Activated CD8-positive, alpha-beta T cell treated with anti-CD3 and anti-CD28 coated beads for 36 hours (primary cell): ENCODE measurements around the gene EFCAB9. TPM values are rescaled to one million over a fixed set of nuclear protein-coding genes. Genes with fewer than 3 reads are reported as not detected.

Source experiments
- ATAC-seq: fragments of 200-7000 bp; cut with Tn5 transposase; one replicate; pipeline ENCODE4 v1.10.0; 2021; ENCODE audit warnings: mild to moderate bottlenecking, moderate library complexity
- CTCF ChIA-PET: fragments of 350-600 bp; sonication (Branson Sonifier 250); formaldehyde crosslinking; loops from one replicate; lab custom pipeline; 2021; ENCODE audit warnings: antibody characterized with exemption; lab: Charles Lee
- POLR2A ChIA-PET: fragments of 350-600 bp; sonication (Branson Sonifier 250); formaldehyde crosslinking; loops from one replicate; lab custom pipeline; 2021; ENCODE audit warnings: antibody characterized with exemption; lab: Charles Lee
- DNase-seq: peaks from one replicate; pipeline ENCODE4 v3.0.0-alpha.2; 2020
- H3K27ac Mint-ChIP-seq: one replicate; pipeline ENCODE4 v1.8.0; 2021; ENCODE audit warnings: mild to moderate bottlenecking, mixed read lengths
- H3K27me3 Mint-ChIP-seq: one replicate; pipeline ENCODE4 v1.8.0; 2021; ENCODE audit warnings: mixed read lengths
- H3K36me3 Mint-ChIP-seq: one replicate; pipeline ENCODE4 v1.8.0; 2021; ENCODE audit warnings: low read depth, mixed read lengths
- H3K4me1 Mint-ChIP-seq: one replicate; pipeline ENCODE4 v1.8.0; 2021; ENCODE audit warnings: low read depth, mixed read lengths
- H3K4me3 Mint-ChIP-seq: one replicate; pipeline ENCODE4 v1.8.0; 2021; ENCODE audit warnings: mild to moderate bottlenecking, moderate library complexity, mixed read lengths
- H3K9me3 Mint-ChIP-seq: one replicate; pipeline ENCODE4 v1.8.0; 2021; ENCODE audit warnings: mixed read lengths
- CTCF ChIP-seq: fragments of 200-600 bp; IDR thresholded peaks from one replicate; pipeline ENCODE4 v1.8.0; 2022; ENCODE audit warnings: antibody characterized with exemption, mild to moderate bottlenecking
- intact Hi-C: fragments of 100-400 bp; cut with micrococcal nuclease; formaldehyde crosslinking; loops from one replicate; pipeline ENCODE4 v1.10.0; 2022
- total RNA-seq, 2 experiments: library from RNA; stranded (reverse); gene quantifications; one replicate each; pipeline ENCODE4 v1.2.3, GENCODE V29; 2021

Gene EFCAB9
- total RNA-seq, 2 experiments from 2014 or later: not detected

DNA sequence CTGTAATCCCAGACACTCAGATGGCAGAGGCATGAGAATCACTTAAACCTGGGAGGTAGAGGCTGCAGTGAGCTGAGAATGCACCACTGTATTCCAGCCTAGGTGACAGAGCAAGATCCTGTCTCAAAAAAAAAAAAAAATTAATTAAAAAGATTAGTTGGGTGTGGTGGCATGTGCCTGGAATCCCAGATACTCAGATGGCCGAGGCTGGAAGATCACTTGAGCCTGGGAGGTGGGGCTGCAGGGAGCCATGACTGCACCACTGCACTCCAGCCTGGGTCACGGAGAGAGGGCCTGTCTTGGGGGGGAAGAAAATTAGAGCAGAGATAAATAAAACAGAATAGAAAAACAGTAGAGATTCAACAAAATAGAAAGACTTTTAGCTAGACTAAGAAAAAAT, 54.7 kb downstream of the EFCAB9 start:
- Mint-ChIP-seq H3K27ac (no peak overlapping the region), H3K27me3 (no peaks in the 10 kb centered on the region), H3K4me3 (no peak overlapping the region), H3K4me1 (peaks cover 8% of the 10 kb centered on the region), H3K36me3 (peaks cover 26% of the 10 kb centered on the region), H3K9me3 (peaks cover 25% of the 10 kb centered on the region)
- ChIA-PET POLR2A (no interaction called here), CTCF (no interaction called here)
- DNase-seq (no peak), ATAC-seq (no peak)
- no peak for TF ChIP-seq CTCF
- intact Hi-C loops: no loop called here

DNA sequence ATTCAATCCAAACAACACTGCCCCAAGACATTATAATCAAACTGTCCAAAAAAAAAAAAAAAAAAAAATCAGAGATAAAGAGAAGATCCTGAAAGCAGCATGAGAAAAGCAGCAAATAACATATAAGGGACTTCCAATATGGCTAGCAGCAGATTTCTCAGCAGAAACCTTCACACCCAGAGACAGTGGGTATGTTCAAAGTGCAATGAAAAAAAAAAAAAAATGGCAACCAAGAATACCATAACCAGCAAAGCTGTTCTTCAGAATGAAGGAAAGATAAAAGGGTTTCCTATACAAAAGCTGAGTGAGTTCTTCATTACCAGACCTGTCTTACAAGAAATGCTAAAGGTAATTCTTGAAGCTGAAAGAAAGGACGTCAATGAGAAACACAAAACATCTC, 57.4 kb downstream of the EFCAB9 start:
- CTCF ChIA-PET: no interaction called here
- intact Hi-C loops: no loop called here
- no peak for TF ChIP-seq CTCF

DNA sequence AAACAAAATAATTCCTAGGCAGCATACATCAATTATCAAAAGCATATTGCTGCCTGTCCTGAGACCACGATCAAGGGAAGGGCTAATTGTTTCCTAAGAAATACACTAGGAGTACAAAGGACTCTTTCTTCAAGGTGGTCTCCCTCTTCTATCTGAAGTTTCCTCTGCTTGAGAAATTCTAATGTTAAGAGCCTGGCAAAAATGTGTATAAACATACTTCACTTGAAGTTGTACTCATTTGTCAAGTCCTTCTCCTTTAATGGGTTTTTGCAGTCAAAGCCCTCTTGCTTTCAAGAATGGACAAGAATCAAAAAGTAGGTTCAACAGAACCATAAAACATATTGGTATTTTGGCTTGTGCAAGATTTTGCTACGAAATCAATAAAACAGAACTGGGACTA, 58.5 kb downstream of the EFCAB9 start:
- intact Hi-C loops: no loop called here
- DNase-seq (no peak), ATAC-seq (no peak)
- Mint-ChIP-seq H3K9me3 (peaks cover 27% of the 10 kb centered on the region), H3K4me1 (no peaks in the 10 kb centered on the region), H3K27ac (no peak overlapping the region), H3K36me3 (peaks cover 51% of the 10 kb centered on the region), H3K4me3 (no peak overlapping the region), H3K27me3 (no peaks in the 10 kb centered on the region)
- CTCF ChIA-PET: interaction anchor here (1.0 kb wide), 1 partner anchor 7 kb away, joined by 3 read pairs; no protein-coding TSS in a partner anchor
- POLR2A ChIA-PET: interaction anchor here (0.9 kb wide), 1 partner anchor 15 kb away, joined by 4 read pairs; no protein-coding TSS in a partner anchor
- no peak for TF ChIP-seq CTCF

More for the DNA sequence above, 57.4 kb downstream of the EFCAB9 start:
- no peak for DNase-seq
- H3K4me3 Mint-ChIP-seq: no peak overlapping the region
- peaks cover 3% of the 10 kb centered on the region for H3K4me1 Mint-ChIP-seq
- no peaks in the 10 kb centered on the region for H3K27me3 Mint-ChIP-seq
- POLR2A ChIA-PET: no interaction called here
- no peak overlapping the region for H3K27ac Mint-ChIP-seq
- peaks cover 27% of the 10 kb centered on the region for H3K9me3 Mint-ChIP-seq
- ATAC-seq: no peak
- peaks cover 48% of the 10 kb centered on the region for H3K36me3 Mint-ChIP-seq

Other genes starting within 250 kb of the EFCAB9 start
- 10 to 100 TPM; 49.3 to 52.6 TPM for gene FBXW11, start 187.5 kb upstream of the EFCAB9 start, total RNA-seq
- 100 to 1,000 TPM; 142 to 143 TPM for gene STK10, start 5.9 kb upstream of the EFCAB9 start, total RNA-seq
- gene UBTD2, start 89.6 kb downstream of the EFCAB9 start, total RNA-seq: 1 to 10 TPM; 7.9 to 8.3 TPM